ENCODE results near the gene SLC50A1. TPM values are rescaled to one million over a fixed set of nuclear protein-coding genes. Genes with fewer than 3 reads are reported as not detected.
A peak's percentile ranks its signal among the peaks of the same experiment; 100 is the strongest.
"Not testable (repeated sequence)": the region's sequence is repeated elsewhere in the genome, so short reads cannot be mapped to it uniquely, and the experiment has no call there.

SLC50A1 gene
- total RNA-seq, 1 donor from 2014 or later: 4.9 TPM

DNA sequence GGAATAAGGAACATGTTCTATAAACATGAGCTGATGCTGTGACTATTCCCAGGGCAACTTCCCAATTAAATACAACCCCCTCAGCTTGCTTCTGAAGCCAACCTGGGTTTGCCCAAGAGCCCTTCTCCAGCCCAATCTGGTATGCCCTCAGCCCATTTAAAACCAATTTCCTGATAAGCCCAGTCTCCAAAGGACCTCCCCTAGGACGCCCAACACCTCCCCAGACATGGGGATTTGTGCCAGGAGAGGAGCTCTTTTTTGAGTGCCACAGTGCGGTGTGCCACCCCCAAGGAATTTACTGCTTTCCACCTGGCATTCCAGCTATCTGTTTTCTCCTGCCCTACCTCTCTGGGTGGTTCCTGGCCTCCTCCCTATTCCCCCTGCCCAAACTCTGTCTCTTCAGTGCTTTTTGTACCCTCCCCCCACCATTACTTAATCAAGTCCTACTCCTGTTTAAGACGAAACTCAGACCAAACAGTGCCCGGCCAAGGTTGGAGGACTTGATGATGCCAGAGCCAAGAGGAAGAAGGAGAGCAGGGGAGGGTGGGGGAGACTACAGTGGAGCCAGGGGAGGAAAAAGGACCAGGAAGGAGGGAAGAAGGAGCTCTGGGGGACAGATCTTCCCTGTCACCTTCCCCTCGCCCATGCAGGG, 19.4 kb upstream of the SLC50A1 start:
- DNase-seq (ENCODE audit: low spot score in 2 of 2) (no peak), FAIRE-seq (no peak)

DNA sequence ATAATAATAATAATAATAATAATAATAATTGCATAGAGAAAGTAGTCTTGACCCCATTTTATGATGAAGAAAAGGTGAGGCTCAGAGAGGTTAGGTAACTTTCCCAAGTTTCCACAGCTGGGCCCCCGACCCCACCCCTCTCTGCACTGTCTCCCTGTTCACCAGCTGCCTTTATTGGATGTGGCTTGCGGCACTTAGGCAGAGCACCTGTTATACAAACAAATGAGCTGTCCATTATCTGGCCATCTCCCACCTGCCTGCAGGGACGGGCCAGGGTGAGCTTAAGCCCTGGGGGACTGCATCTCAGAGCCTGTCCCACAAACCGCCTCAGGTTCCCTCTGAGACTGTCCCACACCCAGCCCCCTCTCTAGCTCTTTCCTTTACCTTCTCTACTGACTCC, 18.0 kb upstream of the SLC50A1 start:
- DNase-seq (ENCODE audit: low spot score in 2 of 2) (no peak), FAIRE-seq (no peak)

DNA sequence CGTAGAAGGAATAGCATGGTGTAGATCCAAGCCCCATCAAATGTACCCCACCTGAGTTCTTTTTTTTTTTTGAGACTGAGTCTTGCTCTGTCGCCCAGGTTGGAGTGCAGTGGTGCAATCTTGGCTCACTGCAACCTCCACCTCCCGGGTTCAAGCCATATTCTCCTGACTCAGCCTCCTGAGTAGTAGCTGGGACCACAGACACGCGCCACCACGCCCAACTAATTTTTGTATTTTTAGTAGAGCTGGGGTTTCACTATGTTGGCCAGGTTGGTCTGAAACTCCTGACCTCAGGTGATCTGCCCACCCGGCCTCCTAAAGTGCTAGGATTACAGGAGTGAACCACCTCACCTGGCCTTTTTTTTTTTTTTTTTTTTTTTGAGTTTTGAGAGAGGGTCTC, 17.6 kb upstream of the SLC50A1 start:
- not testable (repeated sequence) for DNase-seq (ENCODE audit: low spot score in 2 of 2); FAIRE-seq

DNA sequence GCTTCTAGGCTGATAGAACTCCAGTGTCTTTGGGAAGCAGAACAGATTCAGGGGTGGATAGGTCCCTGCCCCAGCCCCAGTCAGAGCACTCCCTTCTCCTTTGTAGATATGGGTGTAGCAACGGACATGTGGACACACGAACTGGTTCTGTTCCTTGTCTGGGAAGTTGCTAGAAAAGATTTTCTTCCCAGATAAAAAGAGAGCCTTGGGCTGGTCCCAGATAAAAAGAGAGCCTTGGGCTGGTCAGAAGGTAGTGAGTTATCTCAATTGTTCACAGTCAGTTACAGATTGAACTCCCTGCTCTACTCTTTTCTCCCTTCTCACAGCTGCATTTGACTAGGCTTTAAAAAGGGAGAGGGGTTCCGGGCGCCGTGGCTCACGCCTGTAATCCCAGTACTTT, 15.4 kb upstream of the SLC50A1 start:
- DNase-seq (ENCODE audit: low spot score in 2 of 2) (no peak), FAIRE-seq (no peak)

DNA sequence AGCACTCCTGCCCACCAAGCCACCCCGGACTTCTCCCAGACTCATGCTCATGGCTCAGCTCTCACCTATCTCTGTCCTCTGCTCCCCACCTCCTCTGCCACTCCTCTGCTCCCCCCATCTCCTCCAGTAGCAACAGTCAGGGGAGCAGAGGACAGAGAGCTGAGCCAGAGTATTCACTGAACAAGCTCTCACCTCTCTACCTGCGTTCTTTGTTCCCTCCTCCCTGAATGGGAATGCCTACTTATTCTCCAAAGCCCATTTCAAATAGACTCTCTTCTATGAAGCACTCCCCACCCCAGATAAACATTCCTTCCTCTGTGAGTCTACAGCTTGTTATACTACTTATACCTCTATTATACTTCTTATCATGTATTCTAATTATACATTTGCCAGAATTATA, 14.4 kb upstream of the SLC50A1 start:
- FAIRE-seq: no peak
- DNase-seq (ENCODE audit: low spot score in 2 of 2): no peak

DNA sequence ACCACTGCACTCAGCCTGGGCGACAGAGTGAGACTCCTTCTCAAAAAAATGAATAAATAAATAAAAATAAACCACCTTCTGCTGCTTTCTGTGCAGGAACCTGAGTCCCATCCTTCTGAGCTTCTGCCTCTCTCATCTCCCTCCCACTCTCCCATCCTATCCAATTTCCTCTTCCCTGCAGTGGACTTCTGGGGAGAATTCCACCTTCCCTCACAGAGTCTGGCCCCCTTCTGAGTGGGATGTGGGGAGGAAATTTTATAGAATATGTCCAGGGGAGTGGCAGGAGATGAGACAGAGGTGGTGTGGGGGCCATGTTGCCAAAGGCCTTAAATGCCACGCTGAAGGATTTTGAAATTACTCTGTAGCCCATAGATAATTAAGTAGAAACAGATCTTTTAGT, 13.3 kb upstream of the SLC50A1 start:
- FAIRE-seq (no peak), DNase-seq (ENCODE audit: low spot score in 2 of 2) (no peak)

DNA sequence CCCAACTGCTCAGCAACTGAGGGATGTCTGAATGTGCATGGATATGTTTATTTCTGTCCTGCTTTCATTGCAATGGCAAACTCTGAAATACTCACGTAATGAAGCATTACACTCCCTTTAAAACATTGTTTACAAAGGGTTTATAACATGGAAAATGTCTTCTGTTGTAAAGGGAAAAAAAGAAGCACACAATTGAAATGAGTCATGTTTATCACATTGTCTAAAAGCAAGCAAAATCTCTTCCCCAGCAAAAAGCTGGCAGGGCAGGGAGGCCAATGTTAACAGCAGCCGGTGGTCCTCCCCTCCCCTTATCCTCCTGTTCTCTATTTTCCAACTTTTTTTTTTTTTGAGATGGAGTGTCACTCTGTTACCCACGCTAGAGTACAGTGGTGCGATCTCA, 11.9 kb upstream of the SLC50A1 start:
- FAIRE-seq (no peak), DNase-seq (ENCODE audit: low spot score in 2 of 2) (no peak)

DNA sequence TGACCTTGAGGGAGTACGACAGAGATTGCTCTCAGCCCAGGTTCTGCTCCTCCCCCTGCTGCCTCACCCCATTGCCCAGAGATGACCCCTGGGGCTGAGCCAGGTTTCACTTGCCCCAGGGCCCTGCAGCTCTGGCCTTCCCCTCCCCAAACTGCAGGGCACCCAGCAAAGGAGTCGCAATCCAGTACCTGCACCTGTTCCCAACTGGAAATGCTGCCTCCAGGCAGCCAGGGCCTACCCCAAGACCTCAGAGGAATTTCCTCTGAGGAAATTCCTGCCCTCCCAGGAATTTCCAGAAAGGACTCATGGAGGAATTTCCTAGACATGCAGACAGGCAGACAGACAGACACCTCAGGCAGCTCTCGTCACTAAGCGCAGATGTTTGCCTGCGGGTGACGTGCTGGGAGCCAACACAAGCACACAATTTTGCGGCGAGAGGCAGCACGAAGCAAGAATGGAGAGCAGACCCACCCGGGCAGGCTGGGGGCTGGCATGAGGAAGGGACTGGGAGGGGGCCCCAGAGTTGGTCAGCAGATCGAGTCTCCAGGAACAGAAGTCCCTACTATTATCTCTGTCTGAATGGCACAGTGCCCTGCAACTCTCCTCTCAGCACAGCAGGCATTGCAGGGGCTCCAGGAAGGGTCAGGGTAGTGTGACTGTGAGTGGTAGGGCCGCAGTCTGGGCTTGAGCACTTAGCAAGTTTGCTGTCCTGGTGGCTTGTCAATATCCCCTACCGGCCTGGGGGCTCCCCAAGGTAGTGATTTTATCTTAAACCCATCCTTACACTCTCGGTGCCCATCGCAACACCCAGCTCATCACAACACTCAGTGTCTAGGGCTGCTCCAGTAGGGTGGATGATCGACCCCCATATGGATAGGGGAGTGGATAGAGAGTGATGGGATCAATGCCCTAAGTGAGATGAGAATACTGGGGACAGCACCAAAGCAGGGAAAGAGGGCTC, 10.9 kb upstream of the SLC50A1 start:
- FAIRE-seq (no peak), DNase-seq (ENCODE audit: low spot score in 2 of 2) (no peak)

DNA sequence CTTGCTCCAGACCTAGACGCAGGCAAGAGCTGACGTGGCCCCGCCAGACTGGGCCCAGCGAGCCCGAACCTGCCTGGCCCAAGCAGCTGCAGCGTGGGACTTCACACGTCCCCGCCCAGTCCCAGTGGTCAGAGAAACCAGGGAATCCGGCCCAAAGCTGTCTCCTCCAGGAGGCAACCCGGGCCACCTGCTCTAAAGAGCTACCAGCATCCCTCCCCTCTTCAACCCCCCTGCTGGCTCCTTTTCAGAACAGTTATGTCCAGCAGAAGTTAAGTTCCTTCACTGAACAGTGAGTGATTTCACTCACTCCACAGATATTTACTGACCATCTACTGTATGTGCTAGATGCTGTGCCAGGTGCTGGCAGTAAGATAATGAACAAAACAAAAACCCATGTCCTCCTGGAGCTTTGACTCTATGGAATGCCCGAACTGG, 10.1 kb upstream of the SLC50A1 start:
- DNase-seq (ENCODE audit: low spot score in 2 of 2) (no peak), FAIRE-seq (no peak)

DNA sequence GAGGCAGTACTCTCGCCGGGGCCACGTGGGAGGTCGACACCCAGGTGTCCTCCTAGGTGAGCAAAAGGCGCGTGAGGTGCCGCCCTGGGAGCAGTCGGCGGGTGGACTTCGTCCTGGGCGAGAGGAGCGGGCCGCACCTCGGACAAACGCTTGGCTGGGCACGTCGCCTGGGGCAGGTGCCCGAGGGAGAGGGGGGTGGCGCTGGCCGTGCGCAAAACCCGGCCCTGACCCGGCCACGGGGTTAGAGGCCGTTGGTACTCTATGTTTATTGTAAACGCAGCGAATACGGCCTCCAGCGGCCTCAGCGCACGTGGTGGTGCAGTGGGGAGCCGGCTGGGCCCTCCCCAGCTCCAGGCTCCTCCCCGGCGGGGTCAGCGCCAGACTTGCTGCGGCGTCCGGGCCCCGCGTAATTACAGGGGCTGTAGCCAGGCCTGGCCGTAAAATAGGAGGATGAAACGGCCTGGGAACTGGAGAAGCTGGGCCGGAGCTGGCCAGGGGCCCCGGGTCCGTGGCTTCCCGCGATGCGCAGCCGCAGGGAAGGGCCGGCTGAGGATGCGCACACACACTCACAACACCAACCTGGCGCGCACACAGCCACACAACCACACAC, 9.6 kb upstream of the SLC50A1 start:
- DNase-seq (ENCODE audit: low spot score in 2 of 2): peak; percentile 65 to 79
- FAIRE-seq: no peak

DNA sequence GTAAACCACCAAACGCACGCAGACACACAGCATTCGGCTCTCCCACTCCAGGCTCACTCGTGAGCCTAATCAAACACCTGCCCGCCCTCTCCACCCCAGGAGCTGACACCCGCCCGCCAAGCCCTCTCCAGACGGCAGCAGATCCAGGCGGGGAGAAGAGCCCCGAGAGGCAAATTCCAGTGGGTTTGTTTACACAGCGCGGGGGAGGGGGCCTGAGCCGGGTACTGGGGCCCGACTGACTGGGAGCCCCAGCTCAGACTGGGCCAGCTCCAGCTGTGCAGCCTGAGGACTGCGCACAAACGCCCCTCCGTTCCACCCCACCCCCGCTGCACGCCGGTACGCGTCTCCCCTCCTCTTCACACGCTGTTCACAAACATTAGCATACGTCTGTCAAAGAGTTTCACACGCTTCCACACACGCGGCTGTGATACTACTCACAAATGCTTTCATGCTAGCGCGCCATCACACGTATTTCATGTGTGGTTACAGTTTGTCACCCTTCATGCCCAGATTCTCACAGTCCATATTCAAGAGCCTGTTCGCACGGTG, 9.0 kb upstream of the SLC50A1 start:
- no peak for FAIRE-seq

DNA sequence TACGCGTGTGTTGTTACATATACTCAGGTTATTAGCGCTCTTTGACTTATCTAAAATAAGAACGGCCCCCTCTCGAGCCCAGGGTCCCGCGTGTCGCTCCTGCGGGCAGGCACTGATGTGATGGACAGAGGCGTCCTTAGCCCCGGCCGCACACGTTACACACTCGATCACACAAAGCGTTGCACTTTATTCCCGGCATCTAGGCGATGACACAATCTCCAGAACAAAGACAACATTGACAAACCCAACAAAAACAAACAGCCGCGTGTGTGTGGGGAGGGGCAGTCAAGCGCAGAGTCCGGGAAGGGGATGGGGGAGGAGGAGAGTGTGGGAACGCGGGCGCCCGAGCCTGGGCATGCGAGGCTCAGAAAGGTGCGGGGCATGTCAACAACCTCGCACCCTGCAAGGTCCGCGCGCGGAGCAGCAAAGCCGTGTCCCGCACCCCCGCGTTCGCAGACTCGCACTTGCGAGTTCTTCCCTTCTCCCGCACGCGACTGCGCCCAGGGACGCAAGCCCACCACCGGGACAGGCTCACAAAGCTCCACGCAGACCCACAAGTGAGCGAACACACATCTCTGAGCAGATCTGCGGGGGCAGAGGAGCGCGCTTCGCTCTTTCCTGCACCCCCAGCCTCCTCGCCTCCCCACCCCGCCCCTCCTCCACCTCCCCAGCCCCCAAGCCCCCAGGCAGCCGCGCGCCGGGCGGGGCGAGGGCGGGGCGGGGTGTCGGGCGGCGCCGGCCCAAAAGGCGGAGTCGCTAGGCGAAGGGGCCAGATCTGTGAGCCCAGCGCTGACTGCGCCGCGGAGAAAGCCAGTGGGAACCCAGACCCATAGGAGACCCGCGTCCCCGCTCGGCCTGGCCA, 8.3 kb upstream of the SLC50A1 start, which contains the start of gene EFNA1:
Gene EFNA1 (plus strand): TSS at position 772 of the 862 bp plus-strand sequence. CDS start 102 bp downstream, outside the sequence.
- no peak for FAIRE-seq
- peak; percentile 71 to 80 for DNase-seq (ENCODE audit: low spot score in 2 of 2)

More for the DNA sequence above, 9.0 kb upstream of the SLC50A1 start:
- DNase-seq (ENCODE audit: low spot score in 2 of 2): peak in 1 of 2 donors; percentile 58

DNA sequence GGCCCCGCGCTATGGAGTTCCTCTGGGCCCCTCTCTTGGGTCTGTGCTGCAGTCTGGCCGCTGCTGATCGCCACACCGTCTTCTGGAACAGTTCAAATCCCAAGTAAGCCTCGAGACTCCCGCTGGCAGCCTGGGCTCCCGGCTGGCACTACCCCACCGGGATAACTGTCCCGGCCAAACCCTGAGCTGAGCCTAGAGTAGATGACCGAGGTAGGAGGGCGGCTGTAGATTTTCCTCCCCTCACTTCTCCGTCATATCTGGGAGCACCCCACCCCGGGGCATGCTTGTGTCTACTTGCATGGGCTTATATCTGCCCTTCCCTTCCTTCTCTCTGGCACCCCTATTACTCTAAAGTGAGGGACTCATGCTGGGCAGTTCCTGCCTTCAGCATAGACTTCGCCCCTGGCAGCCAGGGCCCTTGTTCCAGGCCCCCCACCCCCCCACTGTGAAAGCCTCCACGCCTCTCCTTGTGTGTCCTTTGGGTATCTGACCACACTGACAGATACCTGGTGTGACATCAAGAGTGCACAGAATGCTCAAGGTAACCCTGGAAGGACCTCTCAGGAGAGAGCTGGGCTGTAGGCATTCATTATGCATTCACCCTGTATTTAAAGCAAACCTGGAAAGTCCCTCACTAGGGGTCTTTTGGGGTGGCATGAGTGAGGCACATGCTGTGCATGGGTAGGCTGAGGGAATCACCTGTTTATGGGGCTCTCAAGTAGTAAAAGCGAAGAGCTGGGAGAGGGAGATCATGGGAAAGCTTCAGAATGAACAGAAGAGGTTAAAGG, 7.5 kb upstream of the SLC50A1 start:
- FAIRE-seq: no peak
- DNase-seq (ENCODE audit: low spot score in 2 of 2): no peak

DNA sequence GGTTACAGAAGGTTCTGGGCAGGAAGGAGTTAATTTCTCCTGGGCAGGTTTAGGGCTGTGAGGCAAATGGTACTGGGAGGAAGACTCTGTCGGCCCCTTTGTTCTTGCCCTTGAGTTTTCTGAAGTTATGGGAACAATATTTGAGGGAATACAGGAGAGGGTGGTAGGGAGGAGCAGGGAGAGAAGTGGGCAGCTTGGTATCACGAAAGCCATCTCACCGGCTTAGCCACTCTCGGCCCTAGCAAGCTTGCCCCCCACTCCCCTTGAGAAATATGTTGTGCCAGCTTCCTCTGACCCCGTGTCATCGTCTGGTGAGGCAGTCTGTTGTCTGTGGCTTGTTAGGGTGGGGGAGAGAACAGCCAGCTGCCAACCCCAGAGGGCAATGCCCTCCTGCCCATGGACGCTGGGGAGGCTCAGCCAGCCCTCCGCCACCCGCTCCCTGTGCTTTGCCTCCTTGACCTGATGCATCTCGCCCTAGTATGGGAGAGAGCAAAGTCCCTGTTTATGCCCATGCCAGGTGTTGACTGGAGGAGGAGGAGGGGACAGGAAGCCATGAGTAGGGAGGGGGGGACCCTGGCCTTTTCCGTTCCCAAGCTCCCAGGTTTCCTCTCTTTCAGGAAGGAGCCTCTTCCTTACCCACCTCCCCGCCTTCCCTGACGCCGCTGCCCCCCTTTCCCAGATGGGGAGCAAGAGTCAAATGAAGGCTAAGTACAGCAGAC, 6.7 kb upstream of the SLC50A1 start:
- FAIRE-seq: no peak
- no peak for DNase-seq (ENCODE audit: low spot score in 2 of 2)

DNA sequence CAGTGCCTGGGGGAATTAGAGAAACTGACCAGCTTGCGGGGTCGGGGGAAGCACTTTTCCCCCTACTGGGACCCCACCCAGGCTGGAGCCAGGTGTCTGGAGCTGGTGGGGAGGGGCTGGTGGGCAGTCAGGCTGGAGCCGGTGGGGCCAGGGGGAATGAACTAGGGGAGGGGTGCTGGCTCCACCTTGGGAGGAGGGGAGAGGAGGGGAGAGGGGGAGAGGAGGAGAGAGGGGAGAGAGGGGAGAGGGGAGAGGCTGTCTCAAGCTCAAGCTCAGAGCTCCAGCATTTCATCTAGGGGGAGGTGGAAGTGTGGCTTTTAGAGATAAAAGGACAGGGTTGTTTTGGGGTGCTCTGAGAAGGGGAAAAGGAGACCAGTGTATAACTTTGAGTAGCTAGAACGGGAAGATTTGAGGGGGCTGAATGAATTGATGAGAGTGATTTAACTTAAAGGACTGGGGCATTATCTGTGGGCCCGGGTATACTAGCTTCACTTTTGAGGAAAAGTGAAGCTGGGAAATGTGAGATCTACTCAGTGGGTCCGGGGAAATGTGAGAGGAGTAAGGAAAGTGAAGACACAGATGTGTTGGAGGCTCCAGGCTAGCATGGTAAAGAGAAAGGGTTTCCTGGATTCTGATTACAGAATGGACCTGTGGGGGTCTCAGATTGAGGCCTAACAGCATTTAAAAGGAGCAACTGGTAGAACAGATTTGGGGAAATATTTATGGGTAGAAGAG, 5.2 kb upstream of the SLC50A1 start:
- no peak for FAIRE-seq

DNA sequence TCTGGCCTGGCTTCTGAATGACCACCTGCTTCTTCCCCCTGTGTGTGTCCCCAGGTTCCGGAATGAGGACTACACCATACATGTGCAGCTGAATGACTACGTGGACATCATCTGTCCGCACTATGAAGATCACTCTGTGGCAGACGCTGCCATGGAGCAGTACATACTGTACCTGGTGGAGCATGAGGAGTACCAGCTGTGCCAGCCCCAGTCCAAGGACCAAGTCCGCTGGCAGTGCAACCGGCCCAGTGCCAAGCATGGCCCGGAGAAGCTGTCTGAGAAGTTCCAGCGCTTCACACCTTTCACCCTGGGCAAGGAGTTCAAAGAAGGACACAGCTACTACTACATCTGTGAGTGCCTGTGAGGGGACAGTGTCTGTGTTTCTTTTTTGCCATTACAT, 4.4 kb upstream of the SLC50A1 start:
- FAIRE-seq: no peak

More for the DNA sequence above, 5.2 kb upstream of the SLC50A1 start:
- no peak for DNase-seq (ENCODE audit: low spot score in 2 of 2)

DNA sequence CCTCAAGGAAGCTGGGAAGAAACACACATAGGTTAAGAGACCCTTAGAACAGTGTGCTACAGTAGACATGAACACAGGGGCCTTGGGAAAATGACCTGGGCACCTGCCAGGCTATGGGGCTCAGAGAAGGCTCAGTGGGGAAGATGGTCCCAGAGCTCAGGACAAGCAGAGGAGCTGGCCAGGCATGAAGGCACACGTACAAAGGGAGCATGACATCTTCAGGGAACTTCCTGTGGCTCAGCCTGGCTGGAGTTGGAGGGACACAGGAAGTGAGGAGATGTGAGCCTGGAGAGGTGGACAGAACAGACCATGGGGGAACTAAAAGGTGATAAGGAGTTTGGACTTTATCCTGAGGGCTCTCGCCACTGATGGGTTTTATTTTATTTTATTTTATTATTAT, 3.8 kb upstream of the SLC50A1 start:
- FAIRE-seq: no peak

More for the DNA sequence above, 4.4 kb upstream of the SLC50A1 start:
- no peak for DNase-seq (ENCODE audit: low spot score in 2 of 2)

More for the DNA sequence above, 3.8 kb upstream of the SLC50A1 start:
- no peak for DNase-seq (ENCODE audit: low spot score in 2 of 2)
